ENCODE results near the gene NBAS.
A peak's percentile ranks its signal among the peaks of the same experiment; 100 is the strongest.

Gene NBAS

DNA sequence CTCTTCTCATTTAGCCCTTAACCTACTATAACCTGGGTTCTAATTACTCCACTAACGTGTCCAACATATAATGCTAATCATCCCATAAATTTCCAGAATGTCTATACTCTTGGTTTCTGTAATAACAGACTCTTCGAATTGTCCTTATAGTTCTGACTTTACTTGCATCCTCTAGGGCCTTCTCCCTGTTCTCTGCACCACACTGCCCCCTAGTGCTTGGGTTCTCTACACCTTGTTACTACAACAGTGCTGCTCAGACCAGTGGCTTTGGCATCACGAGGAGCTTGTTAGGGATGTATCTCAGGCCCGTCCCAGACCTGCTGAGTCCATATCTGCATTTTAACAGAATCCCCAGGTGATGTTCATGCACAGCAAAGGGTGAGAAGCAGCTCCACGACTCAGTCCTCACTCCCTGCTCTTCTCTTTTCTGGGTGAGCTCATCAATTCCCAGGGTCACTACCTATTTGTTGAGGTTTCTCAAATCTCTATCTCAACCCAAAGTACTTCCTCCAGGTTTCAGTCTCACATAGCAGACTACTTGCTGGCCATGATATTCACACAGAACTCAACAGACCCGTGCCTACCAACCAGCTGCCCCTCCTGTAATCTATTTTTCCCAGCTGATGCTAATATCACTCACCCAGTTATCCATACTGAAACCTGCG is 16.1 kb upstream of the NBAS start:
- TF ChIP-seq, protein P1, sequence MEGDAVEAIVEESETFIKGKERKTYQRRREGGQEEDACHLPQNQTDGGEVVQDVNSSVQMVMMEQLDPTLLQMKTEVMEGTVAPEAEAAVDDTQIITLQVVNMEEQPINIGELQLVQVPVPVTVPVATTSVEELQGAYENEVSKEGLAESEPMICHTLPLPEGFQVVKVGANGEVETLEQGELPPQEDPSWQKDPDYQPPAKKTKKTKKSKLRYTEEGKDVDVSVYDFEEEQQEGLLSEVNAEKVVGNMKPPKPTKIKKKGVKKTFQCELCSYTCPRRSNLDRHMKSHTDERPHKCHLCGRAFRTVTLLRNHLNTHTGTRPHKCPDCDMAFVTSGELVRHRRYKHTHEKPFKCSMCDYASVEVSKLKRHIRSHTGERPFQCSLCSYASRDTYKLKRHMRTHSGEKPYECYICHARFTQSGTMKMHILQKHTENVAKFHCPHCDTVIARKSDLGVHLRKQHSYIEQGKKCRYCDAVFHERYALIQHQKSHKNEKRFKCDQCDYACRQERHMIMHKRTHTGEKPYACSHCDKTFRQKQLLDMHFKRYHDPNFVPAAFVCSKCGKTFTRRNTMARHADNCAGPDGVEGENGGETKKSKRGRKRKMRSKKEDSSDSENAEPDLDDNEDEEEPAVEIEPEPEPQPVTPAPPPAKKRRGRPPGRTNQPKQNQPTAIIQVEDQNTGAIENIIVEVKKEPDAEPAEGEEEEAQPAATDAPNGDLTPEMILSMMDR (IDR thresholded peaks at IDR 0.05; ENCODE audit: low read depth, low read length): peak; percentile 91
- TF ChIP-seq EZH2phosphoT487 (IDR thresholded peaks at IDR 0.05; ENCODE audit: low read depth): no peak

DNA sequence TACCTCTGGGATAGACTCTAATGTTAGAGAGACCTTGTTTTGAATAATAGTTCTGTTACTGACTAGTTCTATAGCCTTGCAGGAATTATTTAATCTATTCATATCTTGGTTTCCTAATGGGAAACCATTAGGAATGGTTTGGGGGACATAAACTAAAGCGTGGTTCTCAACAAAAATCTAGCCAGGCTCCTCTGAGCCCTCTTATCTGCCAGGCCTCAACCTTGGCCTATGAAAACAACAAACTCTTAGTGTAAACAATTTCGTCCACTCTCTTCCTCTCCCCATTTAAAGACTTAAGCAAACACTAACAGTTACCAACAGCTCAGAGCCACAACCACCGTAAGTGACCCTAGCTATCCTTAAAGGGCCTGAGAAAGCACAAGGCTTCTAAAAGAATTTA is 10.6 kb upstream of the NBAS start:
- H3K36me3 ChIP-seq (replicated peaks; ENCODE audit: low read depth, low read length): no peaks in the 10 kb centered on the region
- no peak overlapping the region for H3K9ac ChIP-seq (ENCODE audit: low read length)
- H4K20me1 ChIP-seq (ENCODE audit: insufficient read depth, low read length): no peaks in the 10 kb centered on the region
- no peaks in the 10 kb centered on the region for H3K9me3 ChIP-seq (ENCODE audit: insufficient read depth, low read length)
- no peak overlapping the region for H3K4me3 ChIP-seq (ENCODE audit: low read length)
- TF ChIP-seq EZH2phosphoT487 (IDR thresholded peaks at IDR 0.05; ENCODE audit: low read depth): no peak
- TF ChIP-seq, protein P1 (IDR thresholded peaks at IDR 0.05; ENCODE audit: low read depth, low read length): no peak
- H3K27ac ChIP-seq (ENCODE audit: low read length): no peak overlapping the region
- no peak overlapping the region for H3K4me2 ChIP-seq (ENCODE audit: low read length)
- peaks cover 3% of the 10 kb centered on the region; the same call in 1 of the 2 replicates for H3K4me1 ChIP-seq (ENCODE audit: low read length)
- H3K27me3 ChIP-seq (ENCODE audit: low read depth, low read length): no peaks in the 10 kb centered on the region
- H2AFZ ChIP-seq (ENCODE audit: low read depth, low read length): no peak overlapping the region; the same call in 1 of the 2 replicates
- H3K79me2 ChIP-seq (ENCODE audit: low read length): no peaks in the 10 kb centered on the region

More for the DNA sequence above, 16.1 kb upstream of the NBAS start:
- Histone ChIP-seq H3K9me3 (ENCODE audit: insufficient read depth, low read length) (no peaks in the 10 kb centered on the region), H3K4me1 (ENCODE audit: low read length) (peaks cover 7% of the 10 kb centered on the region; the same call in 1 of the 2 replicates), H2AFZ (ENCODE audit: low read depth, low read length) (no peak overlapping the region), H3K27me3 (ENCODE audit: low read depth, low read length) (no peaks in the 10 kb centered on the region), H3K79me2 (ENCODE audit: low read length) (no peaks in the 10 kb centered on the region), H3K9ac (ENCODE audit: low read length) (no peak overlapping the region), H4K20me1 (ENCODE audit: insufficient read depth, low read length) (no peaks in the 10 kb centered on the region), H3K36me3 (replicated peaks; ENCODE audit: low read depth, low read length) (no peaks in the 10 kb centered on the region), H3K4me3 (ENCODE audit: low read length) (no peak overlapping the region), H3K27ac (ENCODE audit: low read length) (no peak overlapping the region), H3K4me2 (ENCODE audit: low read length) (peak overlapping the region; percentile 23; the same call in 1 of the 2 replicates)

GRCh38 chr2:15570104-15570503 is 9.0 kb upstream of the NBAS start:
- H3K9ac ChIP-seq (ENCODE audit: low read length): no peak overlapping the region
- H3K4me1 ChIP-seq (ENCODE audit: low read length): no peaks in the 10 kb centered on the region
- H3K36me3 ChIP-seq (replicated peaks; ENCODE audit: low read depth, low read length): no peaks in the 10 kb centered on the region
- no peak overlapping the region for H3K27ac ChIP-seq (ENCODE audit: low read length)
- H2AFZ ChIP-seq (ENCODE audit: low read depth, low read length): no peak overlapping the region
- H3K4me2 ChIP-seq (ENCODE audit: low read length): no peak overlapping the region
- H3K79me2 ChIP-seq (ENCODE audit: low read length): no peaks in the 10 kb centered on the region
- no peak overlapping the region for H3K4me3 ChIP-seq (ENCODE audit: low read length)
- H4K20me1 ChIP-seq (ENCODE audit: insufficient read depth, low read length): no peaks in the 10 kb centered on the region
- H3K27me3 ChIP-seq (ENCODE audit: low read depth, low read length): no peaks in the 10 kb centered on the region
- TF ChIP-seq, protein P1 (IDR thresholded peaks at IDR 0.05; ENCODE audit: low read depth, low read length): no peak
- TF ChIP-seq EZH2phosphoT487 (IDR thresholded peaks at IDR 0.05; ENCODE audit: low read depth): no peak
- H3K9me3 ChIP-seq (ENCODE audit: insufficient read depth, low read length): no peaks in the 10 kb centered on the region

DNA sequence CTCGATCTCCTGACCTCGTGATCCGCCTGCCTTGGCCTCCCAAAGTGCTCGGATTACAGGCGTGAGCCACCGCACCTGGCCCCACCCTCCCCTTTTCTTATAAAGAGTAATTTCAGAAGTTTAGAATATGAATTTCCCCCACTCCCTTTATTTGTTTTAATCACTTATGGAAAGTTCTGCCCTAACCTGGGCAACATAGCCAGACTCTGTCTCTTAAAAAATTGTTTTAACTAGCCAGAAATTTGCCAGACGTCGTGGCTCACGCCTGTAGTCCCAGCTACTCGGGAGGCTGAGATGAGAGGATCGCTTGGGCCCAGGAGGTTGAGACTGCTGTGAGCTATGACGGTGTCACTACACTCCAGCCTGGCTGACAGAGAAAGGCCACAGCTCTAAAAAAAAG is 7.7 kb upstream of the NBAS start:
- no peaks in the 10 kb centered on the region for H3K27me3 ChIP-seq (ENCODE audit: low read depth, low read length)
- no peaks in the 10 kb centered on the region for H3K36me3 ChIP-seq (replicated peaks; ENCODE audit: low read depth, low read length)
- no peak overlapping the region for H3K27ac ChIP-seq (ENCODE audit: low read length)
- no peak overlapping the region for H3K9ac ChIP-seq (ENCODE audit: low read length)
- no peak overlapping the region for H3K4me2 ChIP-seq (ENCODE audit: low read length)
- H4K20me1 ChIP-seq (ENCODE audit: insufficient read depth, low read length): no peaks in the 10 kb centered on the region
- no peak overlapping the region for H3K4me3 ChIP-seq (ENCODE audit: low read length)
- no peaks in the 10 kb centered on the region for H3K4me1 ChIP-seq (ENCODE audit: low read length)
- TF ChIP-seq EZH2phosphoT487 (IDR thresholded peaks at IDR 0.05; ENCODE audit: low read depth): no peak
- TF ChIP-seq, protein P1 (IDR thresholded peaks at IDR 0.05; ENCODE audit: low read depth, low read length): no peak
- H2AFZ ChIP-seq (ENCODE audit: low read depth, low read length): no peak overlapping the region
- H3K79me2 ChIP-seq (ENCODE audit: low read length): no peaks in the 10 kb centered on the region
- H3K9me3 ChIP-seq (ENCODE audit: insufficient read depth, low read length): no peaks in the 10 kb centered on the region
